K562 (cell line): Measurements from ENCODE around the gene ARRB2. TPM values are rescaled to one million over a fixed set of nuclear protein-coding genes. Genes with fewer than 3 reads are reported as not detected.

Experiments
- ATAC-seq: fragments of 200-7000 bp; cut with Tn5 transposase; 3 replicates; pipeline ENCODE4 v1.9.1; 2020; ENCODE audit warnings: moderate library complexity
- BruUV-seq: library from RNA; stranded (reverse); fragments of 400-500 nt; replicated peaks from 2 replicates; lab custom pipeline; 2021; lab: Mats Ljungman, UMichigan
- CTCF ChIA-PET: fragments of 300-600 bp; formaldehyde crosslinking; extraction: SDS; loops from one replicate; lab custom pipeline; 2021; ENCODE audit warnings: low intra/inter-chr PET ratio; lab: Yijun Ruan, JAX
- POLR2A ChIA-PET: fragments of 300-600, 350-650 bp; sonication (Branson Sonifier 250); formaldehyde crosslinking; extraction: SDS; loops from one replicate; lab custom pipeline; 2021; ENCODE audit warnings: antibody characterized with exemption, inconsistent platforms; lab: Yijun Ruan, JAX
- DNase-seq, 4 experiments: peaks; one replicate each; pipeline versions ENCODE4 v3.0.0 to v3.0.0-alpha.2; 2011 to 2018; ENCODE audit warnings: low spot score in 3 of 4, mixed read lengths in 3 of 4; ENCODE audit errors: extremely low read depth in 1 of 4
- FAIRE-seq: peaks from 2 replicates; lab custom pipeline; 2011; peaks lifted over from hg19 to GRCh38; lab: Jason Lieb, UNC
- H2AFZ ChIP-seq: 2 replicates; pipeline ENCODE4 v1.6.0; 2011; ENCODE audit warnings: low read depth, low read length, control low read depth, inconsistent platforms
- H3K27ac ChIP-seq: fragments of 200-600 bp; 3 replicates; pipeline ENCODE4 v1.8.0; 2011; ENCODE audit warnings: low read depth, mild to moderate bottlenecking, control low read depth, inconsistent platforms, low read length, moderate library complexity, mixed read lengths; ENCODE audit errors: extremely low read depth
- H3K27me3 ChIP-seq, 2 experiments: fragments of 300-600 bp in 1 of 2; 2 replicates in 1 of 2; 3 replicates in 1 of 2; pipeline versions ENCODE4 v1.6.0 to v1.8.0; 2011; ENCODE audit warnings: inconsistent platforms in 2 of 2, low read length in 2 of 2, mild to moderate bottlenecking in 1 of 2, mixed read lengths in 1 of 2, moderate library complexity in 1 of 2; ENCODE audit not compliant: control insufficient read depth in 2 of 2, insufficient read depth in 2 of 2
- H3K36me3 ChIP-seq: fragments of 300-600 bp; 3 replicates; pipeline ENCODE4 v1.8.0; 2011; ENCODE audit warnings: mild to moderate bottlenecking, low read length, inconsistent platforms; ENCODE audit not compliant: control insufficient read depth, insufficient read depth
- H3K4me1 ChIP-seq, 2 experiments: fragments of 200-600 bp in 1 of 2; replicated peaks in 1 of 2; 2 replicates in 1 of 2; 3 replicates in 1 of 2; pipeline versions ENCODE4 v1.5.1 to v1.8.0; 2011; ENCODE audit warnings: inconsistent platforms in 2 of 2, low read length in 2 of 2, mild to moderate bottlenecking in 1 of 2, mixed read lengths in 1 of 2, moderate library complexity in 1 of 2; ENCODE audit not compliant: control insufficient read depth in 2 of 2, insufficient read depth in 2 of 2
- H3K4me2 ChIP-seq: 2 replicates; pipeline ENCODE4 v1.6.1; 2011; ENCODE audit warnings: low read length, control low read depth, inconsistent platforms, mixed read lengths; ENCODE audit not compliant: insufficient read depth
- H3K4me3 ChIP-seq: fragments of 200-600 bp; sonication (generic), shearing (Covaris generic); 2 replicates; pipeline ENCODE4 v1.5.1; 2016; ENCODE audit warnings: control low read depth, inconsistent platforms
- H3K79me2 ChIP-seq: fragments of 200-600 bp; 3 replicates; pipeline ENCODE4 v1.8.0; 2011; ENCODE audit warnings: low read length, inconsistent platforms; ENCODE audit not compliant: control insufficient read depth, insufficient read depth
- H3K9ac ChIP-seq, 2 experiments: 2 replicates each; pipeline versions ENCODE4 v1.6.0 to v1.6.1; 2011; ENCODE audit warnings: low read depth in 2 of 2, low read length in 2 of 2, control low read depth in 1 of 2, inconsistent platforms in 1 of 2, mild to moderate bottlenecking in 1 of 2, mixed read lengths in 1 of 2; ENCODE audit not compliant: insufficient read depth in 1 of 2
- H3K9me1 ChIP-seq: one replicate; pipeline ENCODE4 v1.6.0; 2011; ENCODE audit warnings: inconsistent platforms, mild to moderate bottlenecking, low read length, moderate library complexity; ENCODE audit not compliant: control insufficient read depth, insufficient read depth
- H3K9me3 ChIP-seq: replicated peaks from 2 replicates; pipeline ENCODE4 v1.5.1; 2011; ENCODE audit warnings: low read depth, low read length, inconsistent platforms; ENCODE audit not compliant: control insufficient read depth, insufficient read depth
- H4K20me1 ChIP-seq: replicated peaks from 2 replicates; pipeline ENCODE4 v1.6.1; 2011; ENCODE audit warnings: low read length, inconsistent platforms, mixed read lengths; ENCODE audit not compliant: control insufficient read depth, insufficient read depth
- DPF2 ChIP-seq: fragments of 450-650 bp; IDR thresholded peaks from 2 replicates; pipeline ENCODE4 v1.6.1; 2016
- E2F4 ChIP-seq: sonication (generic); formaldehyde crosslinking; IDR thresholded peaks from 2 replicates; pipeline ENCODE4 v1.8.0; 2022; ENCODE audit warnings: mild to moderate bottlenecking, low read depth, missing genetic modification reagents
- EHMT2 ChIP-seq: fragments of 450-650 bp; IDR thresholded peaks from 2 replicates; pipeline ENCODE4 v1.6.1; 2018; ENCODE audit warnings: antibody characterized with exemption
- HOMEZ ChIP-seq: fragments of 250-450 bp; sonication (Bioruptor Pico); IDR thresholded peaks from 2 replicates; pipeline ENCODE4 v1.4.0; 2020; ENCODE audit warnings: mild to moderate bottlenecking, moderate library complexity
- HOXB6 ChIP-seq: fragments of 250-450 bp; sonication (Bioruptor Pico); IDR thresholded peaks from 2 replicates; pipeline ENCODE4 v1.5.1; 2022; ENCODE audit warnings: mild to moderate bottlenecking, borderline replicate concordance
- MCM7 ChIP-seq, 2 experiments: fragments of 450-650 bp; IDR thresholded peaks; 2 replicates each; pipeline ENCODE4 v1.6.1; 2016 to 2018
- MTA3 ChIP-seq: fragments of 450-650 bp; formaldehyde crosslinking; IDR thresholded peaks from 2 replicates; pipeline ENCODE4 v1.6.1; 2017; ENCODE audit warnings: mild to moderate bottlenecking, borderline replicate concordance
- NEUROD1 ChIP-seq: fragments of 150-350 bp; IDR thresholded peaks from 2 replicates; pipeline ENCODE4 v1.6.1; 2014; ENCODE audit warnings: borderline replicate concordance, low read length, low read depth; ENCODE audit not compliant: partially characterized antibody
- PURB ChIP-seq: sonication (generic); formaldehyde crosslinking; IDR thresholded peaks from 2 replicates; pipeline ENCODE4 v1.9.0; 2021; ENCODE audit warnings: low read depth, mild to moderate bottlenecking, missing genetic modification reagents
- SAFB2 ChIP-seq: fragments of 200-400 bp; formaldehyde crosslinking; IDR thresholded peaks from 2 replicates; pipeline ENCODE4 v1.6.1; 2018; ENCODE audit warnings: borderline replicate concordance, low read length, low read depth, moderate library complexity; ENCODE audit not compliant: severe bottlenecking
- USF2 ChIP-seq: sonication (generic); formaldehyde crosslinking; IDR thresholded peaks from 2 replicates; pipeline ENCODE4 v1.5.0; 2020; ENCODE audit warnings: missing genetic modification reagents
- ZNF143 ChIP-seq: sonication (generic); formaldehyde crosslinking; IDR thresholded peaks from 2 replicates; pipeline ENCODE4 v1.9.0; 2022; ENCODE audit warnings: mild to moderate bottlenecking, missing genetic modification reagents
- ZNF24 ChIP-seq: fragments of 450-650 bp; IDR thresholded peaks from 2 replicates; pipeline ENCODE4 v1.6.1; 2016
- ZNF740 ChIP-seq, 3 experiments: fragments of 200-800 bp in 1 of 3; sonication (Bioruptor generic) in 1 of 3; sonication (generic) in 1 of 3; formaldehyde crosslinking in 1 of 3; IDR thresholded peaks; 2 replicates each; pipeline versions ENCODE4 v1.6.1 to v1.8.0; 2016 to 2022; ENCODE audit warnings: mild to moderate bottlenecking in 2 of 3, missing compliant biosample characterization in 2 of 3, missing genetic modification characterization in 2 of 3, missing genetic modification reagents in 1 of 3
- ZNF778 ChIP-seq: fragments of 450-650 bp; formaldehyde crosslinking; IDR thresholded peaks from 2 replicates; pipeline ENCODE4 v1.4.0; 2020; ENCODE audit warnings: mild to moderate bottlenecking, moderate library complexity
- WGBS: fragments of 100-300 bp; shearing (Covaris generic); methylation state at CpG from one replicate; pipeline ENCODE4 v1.1.6; 2016; ENCODE audit warnings: low coverage, mixed read lengths; ENCODE audit not compliant: insufficient coverage; ENCODE audit errors: missing lambda C conversion rate; 5-methylcytosine and 5-hydroxymethylcytosine counted together
- in situ Hi-C: fragments of 300-500 bp; cut with MboI; formaldehyde crosslinking; loops from 4 replicates; pipeline ENCODE4 v1.15.0; 2018; ENCODE audit warnings: inconsistent platforms, mixed read lengths
- intact Hi-C: fragments of 100-400 bp; cut with micrococcal nuclease; formaldehyde crosslinking; loops from 2 replicates; pipeline ENCODE4 v1.14.2; 2022
- polyA plus RNA-seq, 8 experiments: library from polyadenylated mRNA; depleted of rRNA in 4 of 8; stranded (reverse) in 5 of 8; unstranded in 3 of 8; fragments of >200 nt; fragmentation: Nextera tagmentation in 2 of 8; fragmentation: Illumina TruSeq in 1 of 8; extraction: Ambion mirVana in 2 of 8; extraction: Trizol in 1 of 8; gene quantifications; 2 replicates each; pipeline versions ENCODE4 v1.2.1 to v1.2.3, GENCODE V29; 2011 to 2014; ENCODE audit warnings: inconsistent platforms in 1 of 8, missing spikeins in 1 of 8
- total RNA-seq, 7 experiments: library from RNA; depleted of rRNA in 6 of 7; stranded (reverse); fragments of >200 nt in 6 of 7; fragmentation: Illumina TruSeq in 2 of 7; extraction: Trizol in 2 of 7; gene quantifications; 2 replicates each; pipeline versions ENCODE4 v1.2.1 to v1.2.3, GENCODE V29; 2011 to 2021; ENCODE audit warnings: low replicate concordance in 1 of 7

The ARRB2 gene
- total and polyA plus RNA-seq, 9 of the 15 experiments (the other 6 are each of a cell fraction or from before 2014, with no cell fraction given) = 0.79 to 15.3 (median 8.8) TPM

- TF ChIP-seq ZNF740 (CRISPR knock-in tag; IDR thresholded peaks at IDR 0.05) (no peak), ZNF740 (tag; IDR thresholded peaks at IDR 0.05) (no peak), SAFB2 (no peak), PURB (CRISPR knock-in tag) (no peak), EHMT2 (no peak), ZNF143 (CRISPR knock-in tag) (no peak)
Observed at GRCh38 chr17:4743898-4744297, 33.5 kb downstream of the ARRB2 start (continued).

- 12% methylated on average over 15 of the region's 51 CpGs for WGBS
- FAIRE-seq (no peak), DNase-seq (peak in 3 of 4 experiments; percentile 43 to 72 (median 70)), ATAC-seq (peak; percentile 52; the same call in 1 of the 3 replicates)
- Histone ChIP-seq H3K36me3 (no peaks in the 10 kb centered on the region), H3K4me3 (no peak overlapping the region), H3K79me2 (no peaks in the 10 kb centered on the region), H3K27ac (no peak overlapping the region), H3K4me1 (peaks cover 0 to 9% of the 10 kb centered on the region in 2 experiments; a peak in 2 of 5 replicates), H2AFZ (no peak overlapping the region), H3K9me1 (no peaks in the 10 kb centered on the region), H3K9ac (no peak overlapping the region), H4K20me1 (no peaks in the 10 kb centered on the region), H3K4me2 (no peak overlapping the region), H3K9me3 (no peaks in the 10 kb centered on the region), H3K27me3 (peaks cover 11 to 35% of the 10 kb centered on the region in 2 experiments; a peak in 4 of 5 replicates)
- in situ Hi-C loops = no loop called here
- intact Hi-C loops = no loop called here
- no TSS peak for BruUV-seq
- CTCF ChIA-PET = no interaction called here
- POLR2A ChIA-PET = interaction anchor here (0.5 kb wide), 1 partner anchor 11 kb away, joined by 3 read pairs; no protein-coding TSS in a partner anchor
- TF ChIP-seq ZNF778 (CRISPR knock-in tag) (no peak), HOMEZ (CRISPR knock-in tag) (no peak), HOXB6 (CRISPR knock-in tag) (no peak), MCM7 (IDR thresholded peaks at IDR 0.05) (no peak), NEUROD1 (no peak), USF2 (CRISPR knock-in tag) (no peak), ZNF24 (no peak), E2F4 (CRISPR knock-in tag) (no peak), MTA3 (no peak), DPF2 (no peak)
Observed at GRCh38 chr17:4744999-4745969, 34.9 kb downstream of the ARRB2 start.
